GM19239 (cell line): ENCODE data around the gene CFAP77.
A peak's percentile ranks its signal among the peaks of the same experiment; 100 is the strongest.

Source experiments
- DNase-seq: peaks from one replicate; pipeline ENCODE4 v3.0.0; 2011; ENCODE audit warnings: low spot score; ENCODE audit not compliant: insufficient read length
- FAIRE-seq: peaks from 2 replicates; lab custom pipeline; 2011; peaks lifted over from hg19 to GRCh38; lab: Jason Lieb, UNC

The CFAP77 gene

GRCh38 chr9:132482196-132482813 is 72.3 kb downstream of the CFAP77 start:
- no peak for DNase-seq
- FAIRE-seq: no peak

- no peak for FAIRE-seq
- DNase-seq: no peak
These were observed 75.4 kb downstream of the CFAP77 start for GRCh38 chr9:132485393-132485792.

- no peak for FAIRE-seq
- no peak for DNase-seq
These were observed 76.8 kb downstream of the CFAP77 start for GRCh38 chr9:132486706-132487350.

GRCh38 chr9:132487351-132487791 is 77.4 kb downstream of the CFAP77 start:
- FAIRE-seq (no peak), DNase-seq (no peak)

GRCh38 chr9:132487980-132488535 is 78.0 kb downstream of the CFAP77 start:
- FAIRE-seq: no peak
- no peak for DNase-seq

- FAIRE-seq (no peak), DNase-seq (no peak)
These were observed 78.6 kb downstream of the CFAP77 start for GRCh38 chr9:132488626-132489025.

- FAIRE-seq (no peak), DNase-seq (no peak)
These were observed 79.5 kb downstream of the CFAP77 start for GRCh38 chr9:132489536-132489935.

GRCh38 chr9:132494857-132495256 is 84.8 kb downstream of the CFAP77 start:
- no peak for FAIRE-seq
- no peak for DNase-seq

GRCh38 chr9:132497731-132498130 is 87.7 kb downstream of the CFAP77 start:
- no peak for DNase-seq
- no peak for FAIRE-seq

GRCh38 chr9:132498531-132499210 is 88.7 kb downstream of the CFAP77 start:
- FAIRE-seq: no peak
- DNase-seq: no peak

- no peak for FAIRE-seq
- no peak for DNase-seq
These were observed 89.2 kb downstream of the CFAP77 start for GRCh38 chr9:132499251-132499650.

- FAIRE-seq (no peak), DNase-seq (no peak)
These were observed 90.2 kb downstream of the CFAP77 start for GRCh38 chr9:132500193-132500592.

GRCh38 chr9:132502480-132502879 is 92.5 kb downstream of the CFAP77 start:
- no peak for DNase-seq
- no peak for FAIRE-seq

- no peak for DNase-seq
- FAIRE-seq: no peak
These were observed 93.1 kb downstream of the CFAP77 start for GRCh38 chr9:132503116-132503515.

GRCh38 chr9:132504488-132504887 is 94.5 kb downstream of the CFAP77 start:
- FAIRE-seq (no peak), DNase-seq (no peak)

GRCh38 chr9:132505991-132506655 is 96.1 kb downstream of the CFAP77 start:
- FAIRE-seq (no peak), DNase-seq (no peak)

GRCh38 chr9:132506977-132507669 is 97.1 kb downstream of the CFAP77 start:
- DNase-seq (no peak), FAIRE-seq (no peak)

- DNase-seq (peak; percentile 94), FAIRE-seq (peak; percentile 93)
These were observed 97.9 kb downstream of the CFAP77 start for GRCh38 chr9:132507670-132508469.
